Measurements from ENCODE around the gene STEAP1.
"Not testable (repeated sequence)": the region's sequence is repeated elsewhere in the genome, so short reads cannot be mapped to it uniquely, and the experiment has no call there.

STEAP1 gene

DNA sequence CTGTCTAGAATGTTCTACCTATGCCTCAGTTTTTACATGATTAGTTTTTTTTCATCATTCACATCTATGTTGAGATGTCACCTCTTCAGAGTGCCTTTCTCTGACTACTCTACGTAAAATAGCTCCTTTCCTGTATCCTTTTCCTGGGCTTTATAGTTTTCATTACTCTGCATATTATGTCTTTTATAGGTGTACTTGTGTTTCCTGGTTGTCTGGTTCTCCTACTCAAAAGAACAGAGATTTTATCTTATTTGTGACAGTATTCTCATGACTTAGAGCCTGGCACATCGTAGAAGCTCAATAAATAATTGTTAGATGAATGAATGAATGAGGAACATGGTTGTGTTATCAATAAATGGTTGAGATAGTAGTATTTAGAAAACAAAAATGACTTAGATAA lies 17.9 kb downstream of the STEAP1 start:
- H3K4me3 ChIP-seq (ENCODE audit: low read depth, low read length) = no peak overlapping the region
- DNase-seq (ENCODE audit: low read depth) = no peak

- no peak for DNase-seq (ENCODE audit: low read depth)
- no peak overlapping the region for H3K4me3 ChIP-seq (ENCODE audit: low read depth, low read length)
Measured at GRCh38 chr7:90172624-90173023, 18.4 kb downstream of the STEAP1 start.

GRCh38 chr7:90173127-90173844 lies 19.0 kb downstream of the STEAP1 start:
- no peak for DNase-seq (ENCODE audit: low read depth)
- H3K4me3 ChIP-seq (ENCODE audit: low read depth, low read length) = no peak overlapping the region

- no peak for DNase-seq (ENCODE audit: low read depth)
- no peak overlapping the region for H3K4me3 ChIP-seq (ENCODE audit: low read depth, low read length)
Measured at GRCh38 chr7:90175667-90176066, 21.4 kb downstream of the STEAP1 start.

- DNase-seq (ENCODE audit: low read depth) = no peak
Measured at GRCh38 chr7:90176195-90176594, 21.9 kb downstream of the STEAP1 start.

GRCh38 chr7:90178166-90178565 lies 23.9 kb downstream of the STEAP1 start:
- DNase-seq (ENCODE audit: low read depth) = no peak
- no peak overlapping the region for H3K4me3 ChIP-seq (ENCODE audit: low read depth, low read length)

More at GRCh38 chr7:90176195-90176594, 21.9 kb downstream of the STEAP1 start:
- no peak overlapping the region for H3K4me3 ChIP-seq (ENCODE audit: low read depth, low read length)

GRCh38 chr7:90178679-90179278 lies 24.5 kb downstream of the STEAP1 start:
- no peak overlapping the region for H3K4me3 ChIP-seq (ENCODE audit: low read depth, low read length)
- DNase-seq (ENCODE audit: low read depth) = peak; percentile 80

- peak; percentile 53 for DNase-seq (ENCODE audit: low read depth)
Measured at GRCh38 chr7:90180011-90180585, 25.8 kb downstream of the STEAP1 start.

DNA sequence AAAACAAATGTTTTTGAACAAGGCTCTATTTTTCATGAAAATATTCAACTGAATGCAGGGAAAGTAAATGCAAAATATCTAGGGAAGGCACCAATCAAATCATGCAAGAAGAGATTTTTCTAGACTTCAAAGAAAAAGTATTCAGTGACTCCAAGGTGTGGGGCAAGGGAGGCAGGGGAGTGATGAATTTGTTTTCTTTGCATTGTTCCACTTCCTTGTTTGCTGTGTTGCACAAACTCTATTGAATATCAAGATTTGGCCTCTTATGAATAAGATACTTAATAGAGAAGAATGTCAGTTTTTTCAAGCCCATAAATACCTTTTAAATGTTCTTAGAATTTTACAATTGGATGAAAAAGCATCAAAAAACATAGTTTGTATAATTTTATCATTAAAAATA lies 26.4 kb downstream of the STEAP1 start:
- no peak overlapping the region for H3K4me3 ChIP-seq (ENCODE audit: low read depth, low read length)
- no peak for DNase-seq (ENCODE audit: low read depth)

More at GRCh38 chr7:90180011-90180585, 25.8 kb downstream of the STEAP1 start:
- no peak overlapping the region for H3K4me3 ChIP-seq (ENCODE audit: low read depth, low read length)

- DNase-seq (ENCODE audit: low read depth) = no peak
Measured at GRCh38 chr7:90181485-90181884, 27.2 kb downstream of the STEAP1 start.

GRCh38 chr7:90186290-90186689 lies 32.0 kb downstream of the STEAP1 start:
- DNase-seq (ENCODE audit: low read depth); H3K4me3 ChIP-seq (ENCODE audit: low read depth, low read length): not testable (repeated sequence)

More at GRCh38 chr7:90181485-90181884, 27.2 kb downstream of the STEAP1 start:
- no peak overlapping the region for H3K4me3 ChIP-seq (ENCODE audit: low read depth, low read length)

DNA sequence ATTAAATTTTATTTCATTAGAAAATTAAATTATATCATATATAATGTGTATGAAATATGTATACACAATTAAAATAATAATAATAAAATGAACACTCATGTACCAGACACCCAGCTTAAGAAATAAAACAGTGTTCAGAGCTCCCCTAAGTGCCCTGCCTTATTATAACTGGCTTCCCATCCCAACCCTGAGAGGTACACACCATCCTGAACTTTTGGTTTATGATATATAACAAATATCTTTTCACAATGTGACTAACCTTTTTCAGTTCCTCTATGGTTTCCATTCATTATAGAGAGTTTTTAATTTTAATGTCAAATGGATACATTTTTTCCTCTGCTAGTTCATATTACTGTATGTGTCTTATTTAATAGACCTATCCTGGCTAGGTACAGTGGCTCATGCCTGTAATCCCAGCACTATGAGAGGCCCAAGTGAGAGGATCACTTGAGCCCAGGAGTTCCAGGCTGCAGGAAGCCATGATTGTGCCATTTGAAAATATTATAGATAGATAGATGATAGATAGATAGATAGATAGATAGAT lies 33.3 kb downstream of the STEAP1 start:
- H3K4me3 ChIP-seq (ENCODE audit: low read depth, low read length) = no peak overlapping the region
- no peak for DNase-seq (ENCODE audit: low read depth)

- DNase-seq (ENCODE audit: low read depth) = no peak
- no peak overlapping the region for H3K4me3 ChIP-seq (ENCODE audit: low read depth, low read length)
Measured at GRCh38 chr7:90188281-90188680, 34.0 kb downstream of the STEAP1 start.

GRCh38 chr7:90190995-90191394 lies 36.7 kb downstream of the STEAP1 start:
- no peak for DNase-seq (ENCODE audit: low read depth)

GRCh38 chr7:90191648-90192047 lies 37.4 kb downstream of the STEAP1 start:
- DNase-seq (ENCODE audit: low read depth) = no peak
- no peak overlapping the region for H3K4me3 ChIP-seq (ENCODE audit: low read depth, low read length)

More at GRCh38 chr7:90190995-90191394, 36.7 kb downstream of the STEAP1 start:
- no peak overlapping the region for H3K4me3 ChIP-seq (ENCODE audit: low read depth, low read length)

DNA sequence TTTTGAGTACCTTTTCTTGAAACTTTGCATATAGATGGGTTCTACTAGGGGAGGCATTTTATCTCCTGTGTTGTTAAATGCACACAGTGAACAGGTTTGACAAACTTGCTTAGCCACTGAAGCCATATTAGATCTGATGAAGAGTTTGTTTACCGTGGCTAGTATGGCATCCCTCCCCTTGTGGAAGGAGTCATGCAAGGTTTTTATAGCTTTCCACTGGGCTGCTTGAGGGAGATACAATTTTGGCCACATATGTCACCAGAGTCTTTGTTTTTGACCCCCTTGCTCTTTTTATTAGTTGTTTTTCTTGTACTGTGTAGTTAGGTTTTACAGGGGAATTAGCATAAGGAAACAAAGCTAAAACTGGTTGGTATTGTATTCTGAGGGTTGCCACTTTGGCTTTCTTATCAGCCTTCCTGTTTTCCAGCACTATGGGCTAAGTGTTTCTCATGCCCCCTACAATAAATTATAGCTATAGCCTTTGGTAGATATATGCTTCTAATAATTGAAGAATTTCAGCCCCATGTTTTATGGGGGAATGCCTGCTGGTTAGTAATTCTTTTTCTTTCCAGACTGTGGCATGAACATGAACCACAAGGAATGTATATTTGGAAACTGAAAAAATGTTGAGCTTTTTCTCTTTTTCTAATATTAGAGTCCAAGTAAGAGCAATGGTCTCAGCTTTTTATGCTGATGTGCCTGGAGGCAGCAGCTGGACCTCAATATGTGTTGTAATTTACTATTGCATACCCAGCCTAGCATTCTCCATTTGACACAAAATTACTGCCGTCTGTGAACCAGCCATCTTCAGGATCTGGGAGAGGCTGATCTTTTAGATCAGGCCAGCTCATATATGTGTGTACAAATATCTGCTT lies 38.8 kb downstream of the STEAP1 start:
- no peak for DNase-seq (ENCODE audit: low read depth)
- no peak overlapping the region for H3K4me3 ChIP-seq (ENCODE audit: low read depth, low read length)

DNA sequence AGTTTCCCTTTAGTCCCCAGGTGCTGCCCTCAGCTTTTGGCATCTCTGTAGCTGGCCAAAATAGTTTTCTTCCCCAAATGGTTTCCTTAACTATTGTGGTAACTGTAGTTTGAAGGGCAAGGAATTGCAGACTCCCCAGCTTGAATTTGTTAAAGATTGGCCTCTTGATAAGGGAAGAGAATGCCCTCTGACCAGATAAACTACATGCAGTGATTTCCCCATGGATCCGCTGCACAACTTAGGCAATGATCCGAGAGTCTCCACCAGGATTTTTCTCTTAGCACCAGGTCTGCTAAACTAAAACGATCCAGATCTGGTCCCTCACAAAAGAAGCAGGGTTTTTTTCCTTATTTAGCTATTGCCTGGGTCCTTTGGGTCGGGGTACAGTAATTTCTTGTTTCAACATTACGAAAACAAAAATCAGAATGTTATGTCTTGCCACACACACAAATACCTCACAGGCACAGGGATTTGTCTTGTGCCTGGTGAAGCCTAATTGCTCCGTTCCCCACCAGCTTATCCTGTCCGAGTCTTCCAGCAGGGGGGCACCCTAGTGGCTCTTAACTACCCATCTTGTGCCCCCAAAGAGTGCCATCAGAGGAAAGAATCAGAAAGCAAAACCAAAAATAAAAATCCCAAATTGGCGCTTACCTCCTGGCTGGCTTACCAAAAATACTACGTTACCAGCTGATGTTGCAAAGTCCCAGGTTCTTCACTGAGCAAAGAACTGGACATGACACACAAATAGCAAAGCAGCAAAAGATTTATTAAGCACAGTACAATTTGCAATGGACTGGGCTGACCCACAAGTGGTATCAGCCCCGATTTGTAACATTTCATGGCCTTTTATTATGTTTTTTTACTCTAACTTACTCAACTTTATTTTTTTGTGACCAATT lies 40.9 kb downstream of the STEAP1 start:
- DNase-seq (ENCODE audit: low read depth) = no peak
- no peak overlapping the region for H3K4me3 ChIP-seq (ENCODE audit: low read depth, low read length)

DNA sequence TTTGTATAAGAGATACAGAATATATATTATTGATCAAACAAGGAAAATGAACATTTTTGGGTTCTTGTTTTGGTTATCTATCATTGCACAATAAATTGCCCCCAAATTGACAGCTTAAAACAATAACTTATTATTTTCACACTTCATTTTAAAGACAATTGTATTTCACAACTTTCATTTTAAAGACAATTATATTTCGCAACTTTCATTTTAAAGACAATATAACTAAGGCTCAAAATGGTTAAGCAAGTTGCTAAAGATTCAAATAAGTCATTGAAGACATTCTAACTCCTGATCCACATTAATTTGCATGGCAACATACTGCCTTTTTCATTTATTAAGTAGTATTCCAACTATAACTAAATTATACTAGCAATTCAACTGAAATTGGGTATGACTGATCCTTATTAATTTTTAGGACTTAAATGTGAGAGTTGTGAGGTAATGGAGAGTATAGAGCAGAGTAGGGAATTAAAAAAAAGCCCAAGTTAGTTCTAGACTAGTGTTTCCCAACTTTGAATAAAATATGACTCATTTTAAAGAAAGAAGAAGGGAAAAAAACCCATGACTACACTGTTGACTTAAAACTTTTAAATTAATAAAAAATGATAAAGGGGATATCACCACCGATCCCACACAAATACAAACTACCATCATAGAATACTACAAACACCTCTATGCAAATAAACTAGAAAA lies 47.4 kb downstream of the STEAP1 start:
- H3K4me3 ChIP-seq (ENCODE audit: low read depth, low read length) = no peak overlapping the region
- DNase-seq (ENCODE audit: low read depth) = no peak

Data from skeletal muscle cell (primary cell).